Hepatocyte (in vitro differentiated cells): ENCODE results near the gene ARSK. TPM values are rescaled to one million over a fixed set of nuclear protein-coding genes. Genes with fewer than 3 reads are reported as not detected.
A peak's percentile ranks its signal among the peaks of the same experiment; 100 is the strongest.

Experiments
- DNase-seq: peaks from one replicate; pipeline ENCODE4 v3.0.0-alpha.2; 2016; ENCODE audit warnings: low spot score
- H2AFZ ChIP-seq: fragments of 200-600 bp; sonication (generic); 2 replicates; pipeline ENCODE4 v1.6.0; 2016; ENCODE audit warnings: antibody characterized with exemption, mild to moderate bottlenecking
- H3K27ac ChIP-seq: fragments of 200-600 bp; sonication (generic); 2 replicates; pipeline ENCODE4 v1.5.1; 2016; ENCODE audit warnings: mild to moderate bottlenecking
- H3K27me3 ChIP-seq: fragments of 200-600 bp; sonication (generic); 2 replicates; pipeline ENCODE4 v1.6.1; 2016
- H3K36me3 ChIP-seq: fragments of 200-600 bp; sonication (generic); replicated peaks from 2 replicates; pipeline ENCODE4 v1.5.1; 2016; ENCODE audit warnings: low read depth; ENCODE audit not compliant: insufficient read depth
- H3K4me1 ChIP-seq: fragments of 200-600 bp; sonication (generic); 2 replicates; pipeline ENCODE4 v1.5.1; 2016; ENCODE audit warnings: mild to moderate bottlenecking, moderate library complexity; ENCODE audit not compliant: insufficient read depth
- H3K4me2 ChIP-seq: fragments of 200-600 bp; sonication (generic); 2 replicates; pipeline ENCODE4 v1.6.0; 2016
- H3K4me3 ChIP-seq: fragments of 200-600 bp; sonication (generic); 2 replicates; pipeline ENCODE4 v1.5.1; 2016; ENCODE audit warnings: mild to moderate bottlenecking
- H3K79me2 ChIP-seq: fragments of 200-600 bp; sonication (generic); 2 replicates; pipeline ENCODE4 v1.6.0; 2017; ENCODE audit warnings: mild to moderate bottlenecking
- H3K9me2 ChIP-seq: fragments of 200-600 bp; sonication (generic); replicated peaks from 2 replicates; pipeline ENCODE4 v1.6.0; 2017; ENCODE audit warnings: mild to moderate bottlenecking; ENCODE audit not compliant: insufficient read depth
- H3K9me3 ChIP-seq: fragments of 200-600 bp; sonication (generic); 2 replicates; pipeline ENCODE4 v1.5.1; 2016; ENCODE audit warnings: low read depth, mild to moderate bottlenecking
- H4K20me1 ChIP-seq: fragments of 200-600 bp; sonication (generic); 2 replicates; pipeline ENCODE4 v1.6.0; 2016; ENCODE audit warnings: mild to moderate bottlenecking; ENCODE audit not compliant: insufficient read depth, poor library complexity, severe bottlenecking
- EZH2 ChIP-seq: fragments of 200-600 bp; sonication (generic); IDR thresholded peaks from 2 replicates; pipeline ENCODE4 v1.6.1; 2016; ENCODE audit warnings: antibody characterized with exemption, mild to moderate bottlenecking, borderline replicate concordance
- EZH2phosphoT487 ChIP-seq: fragments of 200-600 bp; sonication (generic); IDR thresholded peaks from one replicate; pipeline ENCODE4 v1.6.1; 2018; ENCODE audit warnings: antibody characterized with exemption, mild to moderate bottlenecking, low read depth, moderate library complexity; ENCODE audit not compliant: unreplicated experiment, severe bottlenecking
- WGBS: methylation state at CpG from one replicate; pipeline ENCODE4 v1.1.6; 2016; ENCODE audit warnings: low lambda C conversion rate; ENCODE audit errors: missing lambda C conversion rate; 5-methylcytosine and 5-hydroxymethylcytosine counted together
- polyA plus RNA-seq: library from polyadenylated mRNA; unstranded; fragments of >200 nt; fragmentation: Nextera tagmentation; extraction: Ambion mirVana; gene quantifications from 2 replicates; pipeline ENCODE4 v1.2.1, GENCODE V29; 2016
- total RNA-seq: library from RNA; depleted of rRNA; stranded (reverse); fragments of >200 nt; gene quantifications from 2 replicates; pipeline ENCODE4 v1.2.3, GENCODE V29; 2014
- TF ChIP-seq, protein P1 (sequence below): fragments of 200-600 bp; sonication (generic); IDR thresholded peaks from 2 replicates; pipeline ENCODE4 v1.5.1; 2016; ENCODE audit warnings: antibody characterized with exemption, mild to moderate bottlenecking; ENCODE audit not compliant: poor library complexity

Gene ARSK
- total and polyA plus RNA-seq, 2 experiments from 2014 or later: 12.8 to 15.1 TPM

DNA sequence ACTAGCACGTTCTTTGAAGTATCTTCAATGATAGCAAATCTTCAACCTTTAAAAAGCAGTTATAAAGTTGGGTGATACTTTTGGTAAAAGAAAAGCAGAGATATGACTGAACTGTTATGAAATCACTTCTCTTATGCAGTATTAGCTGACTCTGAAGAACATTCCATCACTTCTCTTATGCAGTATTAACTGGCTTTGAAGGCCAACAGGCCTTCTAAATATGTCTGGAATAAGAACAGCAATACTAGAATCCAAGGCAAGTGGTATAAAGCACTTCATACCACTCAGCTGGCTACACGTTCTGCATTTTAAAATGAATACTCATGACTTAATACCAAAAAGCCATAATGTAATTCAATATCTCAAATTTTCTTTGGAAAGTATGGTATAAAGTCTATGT is 17.4 kb upstream of the ARSK start:
- Histone ChIP-seq H4K20me1 (no peaks in the 10 kb centered on the region), H3K27ac (no peak overlapping the region), H2AFZ (no peak overlapping the region), H3K36me3 (peaks cover 3% of the 10 kb centered on the region), H3K9me3 (no peaks in the 10 kb centered on the region), H3K4me1 (no peaks in the 10 kb centered on the region), H3K4me2 (no peak overlapping the region), H3K9me2 (no peaks in the 10 kb centered on the region), H3K79me2 (peaks cover 12% of the 10 kb centered on the region), H3K4me3 (no peak overlapping the region), H3K27me3 (no peaks in the 10 kb centered on the region)
- no peak for DNase-seq
- WGBS: 86% methylated on average over 2 of the region's 2 CpGs
- TF ChIP-seq EZH2phosphoT487: no peak
- TF ChIP-seq, protein P1, sequence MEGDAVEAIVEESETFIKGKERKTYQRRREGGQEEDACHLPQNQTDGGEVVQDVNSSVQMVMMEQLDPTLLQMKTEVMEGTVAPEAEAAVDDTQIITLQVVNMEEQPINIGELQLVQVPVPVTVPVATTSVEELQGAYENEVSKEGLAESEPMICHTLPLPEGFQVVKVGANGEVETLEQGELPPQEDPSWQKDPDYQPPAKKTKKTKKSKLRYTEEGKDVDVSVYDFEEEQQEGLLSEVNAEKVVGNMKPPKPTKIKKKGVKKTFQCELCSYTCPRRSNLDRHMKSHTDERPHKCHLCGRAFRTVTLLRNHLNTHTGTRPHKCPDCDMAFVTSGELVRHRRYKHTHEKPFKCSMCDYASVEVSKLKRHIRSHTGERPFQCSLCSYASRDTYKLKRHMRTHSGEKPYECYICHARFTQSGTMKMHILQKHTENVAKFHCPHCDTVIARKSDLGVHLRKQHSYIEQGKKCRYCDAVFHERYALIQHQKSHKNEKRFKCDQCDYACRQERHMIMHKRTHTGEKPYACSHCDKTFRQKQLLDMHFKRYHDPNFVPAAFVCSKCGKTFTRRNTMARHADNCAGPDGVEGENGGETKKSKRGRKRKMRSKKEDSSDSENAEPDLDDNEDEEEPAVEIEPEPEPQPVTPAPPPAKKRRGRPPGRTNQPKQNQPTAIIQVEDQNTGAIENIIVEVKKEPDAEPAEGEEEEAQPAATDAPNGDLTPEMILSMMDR: no peak
- TF ChIP-seq EZH2: no peak

DNA sequence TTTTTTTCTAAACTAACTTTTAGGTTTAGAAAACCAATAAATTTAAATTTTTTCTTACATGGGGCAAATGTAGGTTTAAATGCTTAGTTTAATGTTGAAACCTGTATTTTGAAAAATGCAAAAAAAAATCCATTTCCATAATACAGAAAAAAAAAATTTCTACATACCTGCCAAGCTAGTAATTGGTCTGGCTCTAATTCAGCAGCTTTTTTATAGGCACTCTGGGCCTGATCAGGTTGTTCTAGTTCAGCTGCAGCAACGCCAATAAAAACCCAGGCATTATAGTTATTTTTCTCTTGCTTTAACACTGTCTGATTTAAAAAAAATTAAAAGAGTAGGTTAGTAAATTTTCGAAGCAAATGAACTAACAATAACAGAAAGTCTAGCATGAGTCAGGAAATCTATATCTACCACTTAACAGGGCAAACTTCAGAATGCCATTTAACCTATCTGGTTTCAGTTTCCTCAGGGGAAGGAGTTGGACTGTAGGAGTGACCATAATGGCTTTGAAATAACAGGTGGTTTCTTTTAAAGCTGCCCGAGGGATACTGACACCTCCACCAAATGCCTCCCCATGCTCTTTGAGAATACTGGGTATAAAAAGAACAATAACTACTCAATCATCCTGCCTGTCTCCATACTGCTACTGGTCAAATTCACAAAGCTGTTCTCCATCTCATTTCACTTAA is 11.7 kb upstream of the ARSK start:
- H3K27ac ChIP-seq: no peak overlapping the region

GRCh38 chr5:95549030-95549429 is 5.9 kb upstream of the ARSK start:
- no peak for DNase-seq
- H3K4me2 ChIP-seq: no peak overlapping the region
- no peaks in the 10 kb centered on the region for H3K4me1 ChIP-seq
- TF ChIP-seq, protein P1: no peak
- TF ChIP-seq EZH2phosphoT487 (no peak), EZH2 (no peak)
- H3K4me3 ChIP-seq: no peak overlapping the region
- no peak overlapping the region for H2AFZ ChIP-seq
- H3K36me3 ChIP-seq: no peaks in the 10 kb centered on the region
- H3K9me3 ChIP-seq: no peaks in the 10 kb centered on the region
- no peaks in the 10 kb centered on the region for H3K9me2 ChIP-seq
- H3K79me2 ChIP-seq: peaks cover 48% of the 10 kb centered on the region
- H3K27ac ChIP-seq: no peak overlapping the region
- no peaks in the 10 kb centered on the region for H3K27me3 ChIP-seq
- no peaks in the 10 kb centered on the region for H4K20me1 ChIP-seq

More for the DNA sequence above, 11.7 kb upstream of the ARSK start:
- H3K27me3 ChIP-seq: no peaks in the 10 kb centered on the region
- no peaks in the 10 kb centered on the region for H3K36me3 ChIP-seq
- H3K4me3 ChIP-seq: no peak overlapping the region
- no peak for DNase-seq
- TF ChIP-seq, protein P1: no peak
- TF ChIP-seq EZH2 (no peak), EZH2phosphoT487 (no peak)
- H3K9me3 ChIP-seq: no peaks in the 10 kb centered on the region
- H4K20me1 ChIP-seq: no peaks in the 10 kb centered on the region
- no peaks in the 10 kb centered on the region for H3K4me1 ChIP-seq
- no peaks in the 10 kb centered on the region for H3K9me2 ChIP-seq
- peaks cover 19% of the 10 kb centered on the region for H3K79me2 ChIP-seq
- whole genome bisulfite sequencing: 63% methylated on average over 3 of the region's 3 CpGs
- no peak overlapping the region for H3K4me2 ChIP-seq
- H2AFZ ChIP-seq: no peak overlapping the region

DNA sequence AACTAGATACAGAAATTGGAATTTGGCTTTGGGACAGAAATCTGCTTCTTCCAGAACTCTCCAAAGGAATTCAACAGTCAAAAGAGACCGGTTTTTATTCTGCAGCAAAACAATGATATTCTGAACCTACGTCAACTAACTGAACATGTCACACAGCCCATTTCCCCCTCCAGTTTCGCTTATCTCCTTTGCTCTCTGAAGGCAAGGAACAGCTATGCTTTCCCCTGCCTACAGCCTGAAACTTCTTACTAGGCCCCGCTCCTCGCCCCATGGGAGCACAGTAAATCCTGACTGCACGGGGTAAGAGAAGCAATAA is 612 bp upstream of the ARSK start:
- Histone ChIP-seq H3K27ac (peak overlapping the region; percentile 78), H3K79me2 (peaks cover 66% of the 10 kb centered on the region), H3K9me2 (no peaks in the 10 kb centered on the region), H4K20me1 (no peaks in the 10 kb centered on the region), H3K4me2 (peak overlapping the region; percentile 75), H3K9me3 (no peaks in the 10 kb centered on the region), H3K4me1 (peaks cover 7% of the 10 kb centered on the region), H2AFZ (peak overlapping the region; percentile 76), H3K27me3 (no peaks in the 10 kb centered on the region), H3K36me3 (no peaks in the 10 kb centered on the region), H3K4me3 (peak overlapping the region; percentile 53)
- WGBS: 0% methylated on average over 6 of the region's 6 CpGs
- no peak for DNase-seq
- no peak for TF ChIP-seq EZH2
- TF ChIP-seq, protein P1: no peak
